ENCODE results near the gene APH1B. TPM values are rescaled to one million over a fixed set of nuclear protein-coding genes. Genes with fewer than 3 reads are reported as not detected.

The APH1B gene
- total RNA-seq, 1 experiment from 2014 or later = 20.9 TPM

GRCh38 chr15:63350178-63350621 lies 72.8 kb downstream of the APH1B start:
- Histone ChIP-seq H3K4me1 (ENCODE audit: insufficient read depth, low read length) (no peaks in the 10 kb centered on the region), H3T11ph (ENCODE audit: low read length) (no peak overlapping the region), H2AFZ (ENCODE audit: low read length) (no peak overlapping the region), H2BK5ac (ENCODE audit: insufficient read length, low read length) (no peak overlapping the region), H4K5ac (ENCODE audit: insufficient read length, low read depth, low read length) (no peak overlapping the region), H3K4ac (ENCODE audit: low read depth, low read length) (no peak overlapping the region), H2BK12ac (ENCODE audit: insufficient read length, low read depth, low read length) (no peak overlapping the region), H3K27ac (ENCODE audit: insufficient read length, low read depth, low read length) (no peak overlapping the region), H3K4me2 (ENCODE audit: insufficient read depth, insufficient read length, low read length) (no peak overlapping the region), H4K91ac (ENCODE audit: insufficient read length, low read depth, low read length) (no peak overlapping the region), H3K23me2 (ENCODE audit: insufficient read length, low read depth, low read length, poor library complexity, severe bottlenecking) (no peaks in the 10 kb centered on the region), H3K79me2 (ENCODE audit: insufficient read depth, low read length) (no peaks in the 10 kb centered on the region), H3K23ac (ENCODE audit: insufficient read length, low read depth, low read length) (no peak overlapping the region), H3K14ac (ENCODE audit: insufficient read depth, low read length) (no peak overlapping the region), H3K18ac (ENCODE audit: insufficient read length, low read depth, low read length) (no peak overlapping the region), H3K9me3 (ENCODE audit: control insufficient read depth, low read depth, low read length) (no peaks in the 10 kb centered on the region), H2BK20ac (ENCODE audit: low read depth, low read length, poor library complexity, severe bottlenecking) (no peak overlapping the region), H3K9ac (ENCODE audit: extremely low read depth, insufficient read length, low read length) (no peak overlapping the region), H3K79me1 (ENCODE audit: insufficient read depth, low read depth, low read length, poor library complexity, severe bottlenecking) (no peaks in the 10 kb centered on the region), H4K20me1 (ENCODE audit: control insufficient read depth, insufficient read depth, insufficient read length) (no peaks in the 10 kb centered on the region), H2BK15ac (ENCODE audit: low read depth, low read length) (no peak overlapping the region), H4K8ac (replicated peaks; ENCODE audit: insufficient read length, low read depth, low read length) (no peak overlapping the region), H2BK120ac (ENCODE audit: low read depth, low read length, poor library complexity, severe bottlenecking) (no peak overlapping the region), H2AK5ac (ENCODE audit: insufficient read length, low read length) (no peak overlapping the region), H3K27me3 (ENCODE audit: insufficient read depth, low read length) (no peaks in the 10 kb centered on the region), H3K56ac (ENCODE audit: insufficient read length, low read depth, low read length) (no peak overlapping the region)
- peaks cover 7% of the 10 kb centered on the region in 2 experiments; a peak in 2 of 4 replicates for H3K4me1 Mint-ChIP-seq
- no peak overlapping the region for H3K27ac Mint-ChIP-seq
- WGBS (ENCODE audit: extremely low coverage, insufficient read length, low lambda C conversion rate) = no CpG with 5 or more reads among the region's 5 CpGs
- no peak overlapping the region for H3K4me3 Mint-ChIP-seq
- no peaks in the 10 kb centered on the region for H3K27me3 Mint-ChIP-seq (ENCODE audit: low read depth)
- DNase-seq = no peak
- H3K9me3 Mint-ChIP-seq = no peaks in the 10 kb centered on the region
- H3K36me3 Mint-ChIP-seq (ENCODE audit: insufficient read depth in 1 of 3, low read depth in 3 of 3) = no peaks in the 10 kb centered on the region
- TF ChIP-seq, protein P1, sequence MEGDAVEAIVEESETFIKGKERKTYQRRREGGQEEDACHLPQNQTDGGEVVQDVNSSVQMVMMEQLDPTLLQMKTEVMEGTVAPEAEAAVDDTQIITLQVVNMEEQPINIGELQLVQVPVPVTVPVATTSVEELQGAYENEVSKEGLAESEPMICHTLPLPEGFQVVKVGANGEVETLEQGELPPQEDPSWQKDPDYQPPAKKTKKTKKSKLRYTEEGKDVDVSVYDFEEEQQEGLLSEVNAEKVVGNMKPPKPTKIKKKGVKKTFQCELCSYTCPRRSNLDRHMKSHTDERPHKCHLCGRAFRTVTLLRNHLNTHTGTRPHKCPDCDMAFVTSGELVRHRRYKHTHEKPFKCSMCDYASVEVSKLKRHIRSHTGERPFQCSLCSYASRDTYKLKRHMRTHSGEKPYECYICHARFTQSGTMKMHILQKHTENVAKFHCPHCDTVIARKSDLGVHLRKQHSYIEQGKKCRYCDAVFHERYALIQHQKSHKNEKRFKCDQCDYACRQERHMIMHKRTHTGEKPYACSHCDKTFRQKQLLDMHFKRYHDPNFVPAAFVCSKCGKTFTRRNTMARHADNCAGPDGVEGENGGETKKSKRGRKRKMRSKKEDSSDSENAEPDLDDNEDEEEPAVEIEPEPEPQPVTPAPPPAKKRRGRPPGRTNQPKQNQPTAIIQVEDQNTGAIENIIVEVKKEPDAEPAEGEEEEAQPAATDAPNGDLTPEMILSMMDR (conservative IDR thresholded peaks at IDR 0.05) = no peak
